H1 (cell line): ENCODE results near the gene TTC22.

Experiments
- GTF2F1 ChIP-seq: IDR thresholded peaks from 2 replicates; pipeline ENCODE4 v1.6.1; 2012; ENCODE audit warnings: low read depth, low read length, improper control_type of control experiment, borderline replicate concordance
- JUN ChIP-seq: IDR thresholded peaks from 2 replicates; pipeline ENCODE4 v1.6.1; 2011; ENCODE audit warnings: low read depth, mild to moderate bottlenecking, improper control_type of control experiment, low read length
- TF ChIP-seq, protein P1 (sequence below): IDR thresholded peaks from 2 replicates; pipeline ENCODE4 v1.6.1; 2012; ENCODE audit warnings: inconsistent platforms

DNA sequence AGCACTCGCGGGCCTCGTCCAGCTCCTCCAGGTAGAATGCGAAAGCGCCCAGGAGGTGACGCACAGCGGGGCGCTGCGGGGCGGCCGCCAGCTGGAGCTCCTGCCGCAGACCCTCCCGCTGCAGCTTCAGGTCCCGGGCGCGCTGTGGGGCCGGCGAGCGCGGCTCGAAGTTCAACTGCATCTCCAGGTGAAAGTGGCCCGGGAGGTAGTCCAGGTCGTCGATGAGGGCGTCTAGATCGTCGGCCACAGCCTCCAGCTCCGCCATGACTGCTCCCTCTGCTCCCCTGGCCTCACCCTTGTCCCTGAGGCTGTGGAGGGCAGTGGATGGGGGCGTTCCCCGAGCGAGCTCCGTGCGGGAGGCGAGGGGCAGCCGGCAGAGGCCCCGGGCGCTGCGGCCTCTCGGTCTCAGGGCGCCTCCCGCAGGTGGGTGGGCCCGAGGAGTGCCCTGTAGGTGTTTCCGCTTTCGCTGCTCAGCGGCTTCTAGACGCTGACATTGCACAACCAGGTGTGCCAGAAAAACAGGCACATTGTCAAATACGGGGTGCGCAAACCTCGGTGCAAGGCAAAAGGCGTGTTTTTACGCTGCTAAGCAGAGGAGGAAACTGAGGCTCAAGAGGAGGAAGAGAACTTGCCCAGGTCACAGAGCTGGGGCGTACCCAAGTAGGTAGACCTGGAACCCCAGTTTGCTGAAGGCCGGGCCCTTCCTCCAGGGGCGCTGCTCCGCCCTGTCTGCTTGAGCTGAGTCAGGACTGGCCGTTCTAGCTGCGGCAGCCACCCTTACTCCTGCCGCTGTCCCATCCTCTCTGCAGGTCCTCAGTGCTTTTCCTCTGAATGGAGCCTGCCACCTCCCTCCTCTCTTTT is at the start of gene TTC22:
- TF ChIP-seq, protein P1, sequence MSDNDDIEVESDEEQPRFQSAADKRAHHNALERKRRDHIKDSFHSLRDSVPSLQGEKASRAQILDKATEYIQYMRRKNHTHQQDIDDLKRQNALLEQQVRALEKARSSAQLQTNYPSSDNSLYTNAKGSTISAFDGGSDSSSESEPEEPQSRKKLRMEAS, result no peak
- no peak for TF ChIP-seq JUN
- TF ChIP-seq GTF2F1, result no peak
